GM18508 (cell line): Measurements from ENCODE around the gene CARD18.

ENCODE experiments used
- ATAC-seq: cut with Tn5 transposase; IDR thresholded peaks from one replicate; pipeline ENCODE4 v1.9.1; 2021; ENCODE audit warnings: moderate number of reproducible peaks; ENCODE audit not compliant: insufficient read depth, unreplicated experiment

The CARD18 gene, protein sequence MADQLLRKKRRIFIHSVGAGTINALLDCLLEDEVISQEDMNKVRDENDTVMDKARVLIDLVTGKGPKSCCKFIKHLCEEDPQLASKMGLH

DNA sequence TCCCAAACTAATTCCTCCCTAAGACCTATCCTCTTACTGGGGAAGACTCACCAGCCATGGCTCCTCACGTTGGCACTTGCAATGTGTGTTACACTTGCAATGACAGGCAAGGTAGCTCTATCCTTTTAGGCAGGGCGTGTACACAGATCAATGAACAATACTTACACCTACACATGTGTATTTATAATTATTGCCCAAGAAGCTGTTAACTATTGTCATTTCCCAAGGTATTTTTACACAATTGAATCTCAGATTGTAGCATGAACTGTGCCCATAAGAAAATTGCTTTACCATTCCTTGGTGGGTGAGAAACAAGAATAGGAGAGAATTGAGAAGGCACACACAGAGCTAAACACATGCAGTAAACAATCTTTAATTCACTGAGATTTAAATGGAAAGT lies at the start of gene CARD18:
CARD18 (minus strand) TSS at position 101 of the 400 bp plus-strand sequence; CDS start at position 58, 43 bp downstream.
- no peak for ATAC-seq

DNA sequence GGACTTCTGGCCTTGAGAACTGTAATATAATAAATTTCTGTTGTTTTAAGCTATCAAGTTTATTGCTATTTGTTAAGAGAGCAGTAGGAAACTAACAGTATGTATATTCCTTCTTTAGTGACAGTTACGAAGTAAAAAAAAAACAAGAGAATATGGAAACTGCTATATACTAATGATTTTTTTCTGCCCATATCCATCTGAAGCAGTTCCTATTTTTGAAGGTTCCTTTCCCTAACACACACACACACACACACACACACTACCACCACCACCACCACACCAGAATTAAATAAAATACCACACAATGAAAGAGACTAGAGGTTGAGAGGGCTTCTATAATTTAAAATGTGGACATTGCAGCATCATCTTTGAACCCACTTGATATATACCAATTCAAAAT lies 44.4 kb upstream of the CARD18 start:
- ATAC-seq = no peak

DNA sequence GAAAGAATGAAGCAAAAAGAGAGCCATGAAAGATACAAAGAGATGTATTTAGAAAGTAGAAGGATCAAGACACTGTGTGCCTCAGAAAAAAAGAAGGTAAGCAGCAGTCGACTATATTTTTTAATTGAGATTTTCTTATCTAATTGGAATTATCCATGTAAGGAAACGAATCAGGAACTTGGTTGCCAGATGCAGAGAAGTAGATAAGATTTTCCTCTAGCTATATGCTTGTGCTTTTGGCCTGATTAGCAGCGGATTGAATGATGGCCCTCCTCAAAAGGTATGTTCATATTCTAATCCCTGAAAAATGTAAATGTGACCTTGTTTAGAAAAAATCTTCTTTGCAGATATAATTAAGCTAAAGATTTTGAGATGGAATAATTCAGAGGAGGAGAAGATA lies 43.9 kb upstream of the CARD18 start:
- no peak for ATAC-seq

DNA sequence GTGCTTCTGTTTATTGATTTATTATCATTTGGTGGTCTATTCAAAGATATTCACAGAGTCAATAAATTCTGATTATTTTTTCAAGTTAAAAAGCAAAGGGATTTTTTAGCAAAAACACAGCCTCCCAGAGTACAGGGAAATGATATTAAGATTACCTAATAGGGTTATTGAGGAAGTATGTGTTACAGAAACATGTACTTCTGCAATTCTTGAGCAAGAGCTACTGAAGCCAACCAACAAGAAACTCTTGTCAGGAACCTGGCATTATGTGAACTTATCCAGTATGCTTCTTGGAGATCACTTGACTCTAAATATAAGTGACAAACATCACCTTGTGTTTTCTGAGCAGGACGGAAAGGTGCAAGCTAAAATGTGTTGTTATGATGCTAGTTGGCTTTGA lies 42.0 kb upstream of the CARD18 start:
- no peak for ATAC-seq

DNA sequence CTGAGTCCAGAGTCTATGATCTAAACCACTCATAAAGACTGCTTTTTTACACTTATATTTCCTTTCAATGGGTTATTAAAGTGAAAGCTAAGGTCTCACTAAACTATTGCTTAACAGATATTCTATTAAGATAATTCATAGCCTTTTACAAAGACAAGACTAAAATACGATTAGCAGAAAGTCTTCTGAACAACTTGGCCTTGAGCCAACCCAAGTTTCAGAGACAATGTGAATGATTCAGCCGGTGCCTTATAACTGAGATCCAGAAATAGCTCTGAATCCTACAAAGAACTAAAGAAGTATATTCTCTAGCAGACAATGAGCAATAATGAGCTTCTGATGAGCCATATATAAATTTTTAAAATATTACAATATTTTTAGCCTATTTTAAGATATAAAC lies 41.5 kb upstream of the CARD18 start:
- no peak for ATAC-seq

DNA sequence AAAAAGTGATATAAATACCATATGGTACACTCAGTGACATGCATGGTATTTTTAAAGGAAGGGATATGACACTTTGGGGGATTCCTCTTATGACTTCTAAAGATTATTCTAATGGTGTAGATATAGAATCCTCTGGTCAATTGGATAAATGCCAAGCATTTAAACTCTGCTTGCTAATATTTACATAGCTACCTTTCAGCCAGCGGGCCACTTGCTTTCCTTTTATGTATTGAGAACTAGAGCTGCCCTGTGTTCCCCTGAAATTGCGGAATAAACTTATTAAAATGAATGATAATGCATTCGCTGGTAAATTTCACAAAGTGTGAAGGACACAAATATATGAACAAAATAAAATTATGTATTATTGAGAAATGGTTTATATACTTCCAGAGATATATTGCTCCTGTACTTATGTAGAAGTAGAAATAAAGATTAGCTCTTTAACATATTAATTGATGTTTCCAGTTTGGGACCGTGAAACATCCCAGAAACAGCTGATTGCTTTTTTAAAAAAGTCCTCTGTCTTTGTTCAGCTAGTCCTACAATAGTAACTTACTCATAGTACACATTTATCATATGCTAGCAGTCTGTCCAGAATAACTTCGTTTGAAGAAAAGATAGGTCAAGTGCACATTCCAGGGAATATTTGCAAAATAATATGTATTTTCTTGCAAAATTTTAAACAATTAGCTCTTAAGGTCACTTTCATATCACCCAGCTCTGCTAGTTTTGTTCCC lies 40.1 kb upstream of the CARD18 start:
- no peak for ATAC-seq

DNA sequence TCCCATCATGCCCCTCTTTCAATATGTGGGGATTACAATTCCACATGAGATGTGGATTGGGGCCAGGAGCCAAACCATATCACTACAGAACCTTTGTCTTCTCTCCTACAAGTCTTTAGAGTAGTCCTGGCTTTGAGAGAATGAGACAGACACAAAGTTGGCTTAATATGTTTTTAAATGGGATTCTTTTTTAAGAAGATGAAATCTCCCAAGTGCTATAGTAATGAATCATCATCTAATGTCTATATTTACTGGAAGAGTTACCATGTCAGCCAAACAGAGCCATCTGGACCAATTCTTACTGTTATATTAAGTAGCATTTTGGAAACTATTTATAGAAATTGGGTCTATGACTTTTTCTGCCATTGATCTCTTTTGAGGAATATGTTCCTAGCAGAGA lies 38.1 kb upstream of the CARD18 start:
- ATAC-seq = no peak

DNA sequence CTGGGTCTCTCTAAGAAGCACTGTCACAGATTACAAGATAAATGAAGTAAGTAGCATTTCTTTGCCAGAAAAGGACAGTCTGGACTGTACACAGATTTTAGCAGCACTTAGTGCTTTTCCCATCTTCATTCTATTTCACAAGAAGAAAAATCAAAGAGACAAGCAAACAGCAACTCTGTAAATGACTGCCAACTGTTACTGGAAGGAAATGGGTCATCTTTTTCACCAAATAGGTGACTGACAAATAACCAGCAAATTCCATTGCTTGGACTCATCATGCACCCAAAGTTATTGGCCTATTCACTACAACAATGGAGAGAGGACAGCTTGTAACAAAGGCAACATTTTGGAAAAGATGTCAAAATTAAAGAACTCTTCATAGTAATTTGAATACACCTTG lies 28.9 kb upstream of the CARD18 start:
- no peak for ATAC-seq

DNA sequence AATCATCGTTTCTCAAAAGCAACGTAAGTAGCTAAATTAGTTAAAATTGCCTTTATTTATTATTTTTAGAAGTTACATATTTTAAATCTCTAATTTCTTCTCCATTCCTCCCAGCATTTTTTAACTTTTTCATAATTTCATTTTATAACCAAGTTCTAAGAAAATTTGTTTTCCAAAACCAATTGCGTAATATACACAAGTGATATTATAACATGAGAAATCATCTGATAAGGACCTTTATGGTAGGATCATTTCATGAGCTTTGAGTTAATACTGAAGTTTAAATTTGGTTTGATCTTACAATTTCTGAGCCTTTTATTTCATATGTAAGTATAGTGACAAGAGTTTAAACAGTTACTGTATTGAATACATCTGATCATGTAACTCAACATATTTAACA lies 27.7 kb upstream of the CARD18 start:
- ATAC-seq = no peak

DNA sequence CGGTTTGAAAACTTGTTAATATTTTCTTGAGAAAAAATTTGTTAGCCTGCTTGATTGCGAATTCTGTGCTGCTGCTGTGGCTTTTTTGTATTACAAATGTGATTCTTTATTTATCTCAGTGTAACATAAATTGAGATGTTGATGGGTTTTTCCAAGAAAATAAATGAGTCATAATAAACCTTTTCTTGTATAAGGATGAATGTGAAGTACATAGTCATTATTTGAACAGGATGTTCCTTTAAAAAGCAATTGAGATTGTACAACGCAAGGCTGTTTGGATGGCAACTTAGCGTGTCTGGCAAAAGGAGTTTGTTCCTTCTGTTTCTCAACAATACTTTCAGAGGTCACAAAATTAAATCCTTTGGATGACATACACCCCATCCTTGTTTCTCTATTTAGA lies 24.6 kb upstream of the CARD18 start:
- no peak for ATAC-seq

DNA sequence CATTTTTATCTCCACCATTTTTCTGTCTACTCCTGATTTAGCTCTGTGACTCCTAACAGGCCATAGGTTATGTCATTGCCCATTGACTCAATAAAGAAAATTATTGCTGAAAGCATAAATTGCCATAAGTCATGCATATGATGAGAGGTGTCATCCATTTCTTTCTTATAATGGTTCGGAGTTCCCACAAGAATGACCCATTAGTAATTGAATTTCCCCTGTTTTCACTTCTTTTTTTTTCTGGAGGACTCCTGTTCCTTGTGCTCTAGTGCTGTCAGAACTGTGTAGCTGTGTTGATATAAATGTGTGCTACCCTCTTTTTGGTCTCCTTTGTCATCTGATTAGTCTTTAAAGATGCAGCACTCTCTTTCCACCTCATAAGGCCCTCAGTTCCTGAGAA lies 22.9 kb upstream of the CARD18 start:
- no peak for ATAC-seq

DNA sequence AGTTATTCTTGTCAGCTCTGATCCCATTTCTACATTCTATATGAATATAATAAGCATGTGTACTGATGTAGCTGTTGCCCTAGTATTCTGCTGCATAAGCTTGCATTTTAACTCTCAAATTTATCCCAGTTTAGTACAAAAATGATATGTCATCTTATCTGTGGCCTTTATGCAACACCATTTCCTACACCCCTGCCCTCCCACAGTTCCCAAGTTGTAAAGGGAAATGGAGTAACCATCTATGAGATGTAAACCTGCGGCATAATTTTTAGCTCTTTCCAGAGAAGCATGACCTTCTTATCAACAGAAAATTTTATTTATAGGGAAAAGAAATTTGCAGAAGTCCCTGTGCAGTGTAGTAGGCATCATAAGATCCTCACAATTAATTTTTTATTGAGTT lies 18.9 kb upstream of the CARD18 start:
- no peak for ATAC-seq

DNA sequence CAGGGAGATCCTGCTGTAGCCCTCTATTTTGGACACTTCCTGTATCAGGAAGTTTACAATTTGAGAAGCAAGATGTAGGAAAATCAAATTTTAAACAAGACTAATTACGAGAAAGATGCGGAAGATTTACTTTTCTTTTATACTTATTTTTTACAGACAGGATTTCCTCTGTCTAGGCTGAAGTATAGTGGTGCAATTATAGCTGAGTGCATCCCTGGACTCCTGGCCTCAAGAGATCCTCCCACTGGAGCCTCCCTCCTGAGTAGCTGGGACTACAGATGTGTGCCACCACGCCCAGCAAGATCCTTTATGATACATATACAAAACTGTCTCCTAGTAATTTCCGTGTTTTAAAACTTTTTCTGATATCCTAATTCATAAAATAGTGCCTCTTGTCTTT lies 17.2 kb upstream of the CARD18 start:
- no peak for ATAC-seq

DNA sequence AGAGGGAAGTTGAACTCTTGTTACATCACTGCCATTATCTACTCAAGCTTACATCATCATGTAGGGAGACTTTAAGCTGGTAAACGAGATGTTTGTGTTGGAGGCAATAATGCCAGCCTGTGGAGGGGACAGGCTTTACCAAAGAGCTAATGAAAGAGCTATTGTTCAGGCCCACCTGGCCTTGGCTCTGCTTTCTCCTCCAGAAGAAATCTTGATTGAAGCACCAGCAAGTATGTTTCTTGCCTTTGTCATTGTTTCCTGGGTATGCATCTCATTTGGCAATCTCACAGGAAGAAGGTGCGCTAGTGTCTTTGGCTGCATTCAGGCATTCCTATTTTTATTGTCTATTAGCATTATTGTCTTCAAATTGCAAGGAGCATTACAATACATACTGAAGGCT lies 16.7 kb upstream of the CARD18 start:
- no peak for ATAC-seq

DNA sequence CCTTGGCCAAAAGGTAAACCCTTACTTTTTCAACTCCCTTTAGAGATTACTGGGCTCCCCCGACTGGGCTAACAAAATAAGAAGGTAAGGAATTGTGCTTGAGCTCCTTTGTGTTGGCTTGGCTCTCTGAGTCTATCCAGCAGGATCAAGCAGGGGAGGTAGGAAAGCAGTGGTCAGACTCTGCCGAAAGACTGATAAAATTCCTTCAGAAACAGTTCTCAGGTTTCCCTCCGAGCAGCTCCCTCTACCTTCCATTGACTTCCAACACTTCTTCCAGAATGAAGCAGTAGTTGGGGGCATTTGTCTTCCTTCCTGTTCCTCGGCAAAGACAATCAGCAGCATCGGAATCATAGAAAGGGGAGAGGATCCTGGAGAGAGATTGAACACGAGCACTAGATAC lies 16.1 kb upstream of the CARD18 start:
- ATAC-seq = no peak

DNA sequence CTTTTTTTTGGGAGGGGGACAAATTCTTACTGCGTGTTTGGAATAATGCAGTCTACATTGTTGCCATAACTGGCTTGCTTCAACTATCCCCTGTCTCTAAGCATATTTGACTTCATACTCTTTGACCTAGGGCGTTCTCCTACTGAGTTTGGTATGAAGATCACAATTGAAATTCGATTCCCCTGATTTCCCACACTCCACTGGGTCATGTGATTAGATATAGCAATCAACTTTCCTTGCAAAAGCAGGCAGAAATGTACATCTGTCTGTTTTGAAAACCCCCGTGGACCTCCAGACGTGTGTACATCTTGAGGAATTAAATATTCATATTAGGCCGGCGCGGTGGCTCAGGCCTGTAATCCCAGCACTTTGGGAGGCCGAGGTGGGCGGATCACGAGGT lies 13.8 kb upstream of the CARD18 start:
- ATAC-seq = no peak

DNA sequence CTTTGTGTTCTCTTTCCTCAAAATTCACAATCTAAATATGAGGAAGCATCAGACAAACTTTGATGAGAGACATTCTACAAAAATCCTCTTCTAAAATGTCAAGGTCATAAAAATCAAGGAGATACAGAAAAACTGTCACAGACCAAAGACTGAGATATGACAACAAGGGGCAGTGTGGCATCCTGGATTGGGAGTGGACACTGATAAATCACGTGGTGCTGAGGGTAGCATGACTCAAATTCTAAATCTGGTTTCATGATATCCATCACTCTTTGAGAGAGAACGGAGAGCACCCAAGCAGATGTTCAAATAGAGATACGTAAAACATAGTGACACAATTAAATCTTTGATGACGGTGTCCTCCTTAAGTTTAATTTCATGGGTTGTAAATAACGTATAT lies 13.0 kb upstream of the CARD18 start:
- ATAC-seq = no peak

DNA sequence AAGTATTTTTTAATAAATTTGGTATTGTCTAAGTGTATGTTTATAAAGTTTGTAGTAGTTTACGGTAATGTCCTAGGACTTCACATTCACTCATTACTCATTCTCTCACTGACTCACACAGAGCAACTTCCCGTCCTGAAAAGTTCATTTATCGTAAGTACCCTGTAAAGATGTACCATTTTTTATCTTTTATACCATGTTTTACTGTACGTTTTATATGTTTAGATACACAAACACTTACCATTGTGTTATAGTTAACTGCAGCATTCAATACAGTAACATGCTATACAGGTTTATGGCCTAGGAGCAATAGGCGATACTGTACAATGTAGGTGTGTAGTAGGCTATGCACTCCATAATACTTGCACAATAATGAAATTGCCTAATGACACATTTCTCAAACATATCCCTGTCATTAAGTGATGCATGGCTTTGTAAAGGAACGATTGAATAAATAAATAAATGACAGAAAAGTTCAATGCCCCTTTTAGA lies 12.5 kb upstream of the CARD18 start:
- ATAC-seq = no peak

DNA sequence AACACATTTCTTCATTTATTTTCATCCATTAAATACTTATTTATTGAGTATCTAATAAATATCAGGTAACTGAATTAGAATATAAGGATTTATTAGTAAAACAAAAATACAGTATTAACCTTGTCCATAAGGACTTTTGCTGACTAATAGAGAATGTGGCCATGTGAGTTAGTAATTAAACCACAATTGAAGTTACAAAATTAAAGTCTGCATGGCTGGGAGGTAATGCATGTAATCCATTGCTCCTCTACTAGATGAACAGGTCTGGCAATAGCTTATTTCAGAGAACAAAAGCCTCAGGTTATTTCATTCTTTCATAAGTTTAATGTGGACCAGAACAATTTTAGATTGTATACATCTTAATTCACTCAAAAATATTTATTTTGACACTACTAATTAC lies 9.9 kb upstream of the CARD18 start:
- no peak for ATAC-seq

DNA sequence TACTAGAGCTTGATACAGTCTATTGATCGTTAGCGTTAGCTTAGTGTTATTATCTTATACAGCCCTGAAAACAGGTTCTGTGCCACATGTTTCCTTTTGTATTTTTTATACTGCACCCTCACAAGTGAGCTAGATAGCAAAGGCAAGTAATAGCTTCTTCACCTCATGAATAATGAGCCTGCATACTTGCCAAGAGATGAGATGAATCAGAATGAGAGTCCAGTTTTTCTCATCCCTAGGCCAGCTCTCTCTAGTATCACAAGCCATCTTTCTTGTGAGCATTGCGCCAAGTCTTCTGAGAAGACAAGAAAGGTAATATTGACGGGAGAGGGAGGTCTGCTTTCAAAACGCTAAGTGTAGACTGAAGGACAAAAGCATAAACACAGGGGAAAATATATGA lies 8.7 kb upstream of the CARD18 start:
- no peak for ATAC-seq

DNA sequence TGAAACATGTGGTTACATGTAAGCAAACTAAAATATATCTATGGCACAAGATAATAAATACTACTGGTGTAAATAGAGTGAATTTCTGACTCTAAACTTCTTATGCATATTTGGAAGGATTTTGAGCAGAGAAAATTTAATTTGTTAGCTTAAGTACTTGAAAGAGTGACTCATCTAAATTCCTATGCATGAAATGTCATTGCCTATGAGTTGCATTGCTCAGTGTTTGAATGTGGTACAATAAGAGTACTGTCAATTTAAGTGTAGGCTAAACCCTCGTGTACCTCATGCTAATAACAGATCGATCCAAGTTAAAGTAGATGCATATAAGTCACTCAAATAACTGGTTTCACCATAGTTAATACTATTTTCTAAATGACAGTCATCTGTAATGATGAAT lies 5.3 kb upstream of the CARD18 start:
- ATAC-seq = no peak

DNA sequence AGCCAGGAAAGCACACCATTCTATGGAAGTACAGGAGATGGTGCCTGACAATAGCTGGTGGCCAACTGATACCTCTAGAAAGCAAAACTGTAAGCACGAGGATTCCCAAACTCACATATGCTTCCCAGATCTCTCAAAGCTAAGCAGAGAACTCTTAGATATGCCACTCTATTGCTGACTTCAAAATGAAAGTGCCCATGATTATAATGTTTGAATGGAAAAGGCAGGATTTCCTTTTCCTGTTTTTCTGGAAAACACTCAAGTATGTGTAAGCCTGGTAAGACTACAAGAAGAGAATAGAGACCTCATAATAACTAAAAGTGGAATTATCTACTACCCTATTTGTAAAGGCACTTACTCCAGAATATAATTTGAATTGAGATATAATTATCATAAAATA lies 2.6 kb upstream of the CARD18 start:
- ATAC-seq = no peak
